Stimulated activated CD4-positive, alpha-beta T cell treated with anti-CD3 and anti-CD28 coated beads, Interleukin-2, amount 100 ng/mL, for 4 hours (primary cell): ENCODE results near the gene LRP1B.

Experiments used
- DNase-seq: peaks from one replicate; pipeline ENCODE4 v3.0.0-alpha.2; 2020; ENCODE audit warnings: low read depth

Gene LRP1B

GRCh38 chr2:141767051-141767450 is 363.8 kb downstream of the LRP1B start:
- no peak for DNase-seq

GRCh38 chr2:141766225-141766624 is 364.6 kb downstream of the LRP1B start:
- no peak for DNase-seq

GRCh38 chr2:141748616-141749015 is 382.2 kb downstream of the LRP1B start:
- no peak for DNase-seq

- DNase-seq: no peak
These were observed 389.2 kb downstream of the LRP1B start for GRCh38 chr2:141741652-141742051.

- no peak for DNase-seq
These were observed 393.1 kb downstream of the LRP1B start for GRCh38 chr2:141737492-141738255.

GRCh38 chr2:141736466-141736865 is 394.4 kb downstream of the LRP1B start:
- DNase-seq: no peak

GRCh38 chr2:141728886-141729285 is 401.9 kb downstream of the LRP1B start:
- no peak for DNase-seq

GRCh38 chr2:141728142-141728541 is 402.7 kb downstream of the LRP1B start:
- no peak for DNase-seq

- DNase-seq: no peak
These were observed 406.4 kb downstream of the LRP1B start for GRCh38 chr2:141724426-141724825.

GRCh38 chr2:141723814-141724213 is 407.0 kb downstream of the LRP1B start:
- DNase-seq: no peak

- no peak for DNase-seq
These were observed 410.3 kb downstream of the LRP1B start for GRCh38 chr2:141720476-141720875.

GRCh38 chr2:141714496-141714895 is 416.3 kb downstream of the LRP1B start:
- no peak for DNase-seq

- no peak for DNase-seq
These were observed 419.2 kb downstream of the LRP1B start for GRCh38 chr2:141711627-141712026.

- no peak for DNase-seq
These were observed 420.1 kb downstream of the LRP1B start for GRCh38 chr2:141710589-141711239.

GRCh38 chr2:141709756-141710155 is 421.1 kb downstream of the LRP1B start:
- DNase-seq: no peak

GRCh38 chr2:141707486-141707885 is 423.3 kb downstream of the LRP1B start:
- DNase-seq: no peak

GRCh38 chr2:141704541-141704940 is 426.3 kb downstream of the LRP1B start:
- DNase-seq: no peak

GRCh38 chr2:141703501-141703900 is 427.3 kb downstream of the LRP1B start:
- no peak for DNase-seq

- no peak for DNase-seq
These were observed 429.2 kb downstream of the LRP1B start for GRCh38 chr2:141701618-141702017.

GRCh38 chr2:141699573-141699972 is 431.2 kb downstream of the LRP1B start:
- no peak for DNase-seq

GRCh38 chr2:141698500-141698899 is 432.3 kb downstream of the LRP1B start:
- no peak for DNase-seq

- DNase-seq: no peak
These were observed 433.8 kb downstream of the LRP1B start for GRCh38 chr2:141697035-141697434.

GRCh38 chr2:141694180-141694579 is 436.6 kb downstream of the LRP1B start:
- no peak for DNase-seq

- DNase-seq: no peak
These were observed 438.0 kb downstream of the LRP1B start for GRCh38 chr2:141692829-141693228.
